Measurements from ENCODE around the gene KLHDC7A. TPM values are rescaled to one million over a fixed set of nuclear protein-coding genes. Genes with fewer than 3 reads are reported as not detected.
"Not testable (repeated sequence)": the region's sequence is repeated elsewhere in the genome, so short reads cannot be mapped to it uniquely, and the experiment has no call there.

KLHDC7A gene
- not detected for total RNA-seq
- long read RNA-seq, donor 1: 0 reads
- long read RNA-seq, donor 2: 0 reads

DNA sequence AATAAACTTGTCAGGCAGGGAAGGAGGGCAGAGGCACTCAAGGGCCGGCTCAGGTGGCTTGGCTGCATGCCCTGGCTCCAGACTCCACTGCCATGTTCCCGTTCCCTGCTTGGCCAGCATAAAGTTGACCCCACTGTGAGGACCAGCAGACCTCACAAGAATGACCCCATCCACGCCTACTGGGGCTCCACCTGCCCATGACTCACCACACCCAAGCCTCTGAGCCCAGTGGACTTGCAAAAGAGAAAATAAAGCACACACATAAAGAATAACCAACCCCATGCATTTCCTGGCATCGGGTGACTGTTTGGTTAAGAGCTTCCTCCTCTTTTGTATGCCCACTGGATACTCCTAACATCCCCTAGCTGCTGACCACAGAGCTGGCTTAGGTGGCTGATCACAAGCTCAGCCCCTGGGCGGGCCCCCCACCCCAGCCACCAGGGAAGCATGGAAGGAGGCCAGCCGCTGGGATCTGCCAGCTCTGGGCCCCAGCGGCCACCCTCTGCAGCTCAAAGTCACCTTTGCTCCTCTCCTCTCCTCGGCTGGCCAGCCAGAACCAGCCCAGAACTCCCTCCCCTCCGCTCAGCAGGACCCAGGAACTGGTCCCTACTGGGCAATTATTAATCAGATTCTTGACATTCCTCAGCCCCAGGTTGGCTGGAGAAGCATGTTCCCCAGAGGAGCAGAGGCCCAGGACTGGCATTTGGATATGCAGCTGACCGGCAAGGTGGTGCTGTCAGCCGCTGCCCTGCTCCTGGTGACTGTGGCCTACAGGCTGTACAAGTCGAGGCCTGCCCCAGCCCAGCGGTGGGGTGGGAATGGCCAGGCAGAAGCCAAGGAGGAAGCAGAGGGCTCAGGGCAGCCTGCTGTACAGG, at the start of gene KLHDC7A:
TSS of gene KLHDC7A (plus strand) at position 616 of the 875 bp plus-strand sequence. CDS start at position 668, 52 bp downstream.
- DNase-seq (ENCODE audit: low spot score): no peak
- intact Hi-C loops (cut with DNase I): no loop called here

- intact Hi-C loops (cut with DNase I): loop anchor here in 1 of 2 donors (2.0 kb wide), 1 partner anchor 49 kb away; no protein-coding TSS in a partner anchor
- no peak for DNase-seq (ENCODE audit: low spot score)
Measured at GRCh38 chr1:18434041-18434440, 46.7 kb upstream of the KLHDC7A start.

- intact Hi-C loops (cut with DNase I): no loop called here
- no peak for DNase-seq (ENCODE audit: low spot score)
Measured at GRCh38 chr1:18440385-18441226, 40.1 kb upstream of the KLHDC7A start.

DNA sequence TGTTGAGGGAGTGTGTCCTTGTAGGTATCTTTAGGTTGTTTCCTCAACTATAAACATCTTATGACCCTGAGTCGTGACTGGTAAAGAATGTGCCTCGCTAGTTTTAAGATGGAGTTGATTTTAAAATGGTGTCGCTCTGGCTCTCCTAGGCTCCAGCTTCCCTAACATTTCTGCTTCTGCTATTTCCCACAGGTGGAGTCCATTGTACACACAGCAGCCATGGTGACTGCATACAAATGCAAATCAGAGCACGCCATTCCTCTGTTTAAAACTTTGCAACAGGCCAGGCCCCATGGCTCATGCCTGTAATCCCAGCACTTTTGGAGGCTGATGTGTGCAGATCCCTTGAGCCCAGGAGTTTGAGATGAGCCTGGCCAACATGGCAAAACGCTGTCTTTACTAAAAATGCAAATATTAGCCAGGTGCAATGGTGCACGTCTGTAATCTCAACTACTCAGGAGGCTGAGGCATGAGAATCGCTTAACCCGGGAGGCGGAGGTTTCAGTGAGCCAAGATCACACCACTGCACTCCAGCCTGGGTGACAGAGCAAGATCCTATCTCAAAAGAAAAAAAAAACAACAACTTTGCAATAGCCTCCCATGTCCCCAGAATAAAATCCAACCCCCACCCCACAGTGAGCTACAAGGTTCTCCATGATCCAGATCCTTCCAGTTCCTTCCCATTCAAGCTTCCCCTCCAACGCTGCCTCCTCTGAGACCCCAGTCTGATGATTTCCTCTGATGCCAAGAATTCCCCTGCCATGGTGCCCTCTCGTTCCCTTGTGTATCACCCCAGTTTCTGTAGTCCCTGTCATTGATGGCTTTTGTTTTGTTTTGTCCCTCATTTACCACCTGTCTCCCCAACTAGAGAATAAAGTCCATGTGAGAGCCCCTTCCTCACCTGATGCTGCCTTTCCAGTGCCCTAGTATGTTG, 36.9 kb upstream of the KLHDC7A start:
- no peak for DNase-seq (ENCODE audit: low spot score)
- intact Hi-C loops (cut with DNase I): no loop called here

DNA sequence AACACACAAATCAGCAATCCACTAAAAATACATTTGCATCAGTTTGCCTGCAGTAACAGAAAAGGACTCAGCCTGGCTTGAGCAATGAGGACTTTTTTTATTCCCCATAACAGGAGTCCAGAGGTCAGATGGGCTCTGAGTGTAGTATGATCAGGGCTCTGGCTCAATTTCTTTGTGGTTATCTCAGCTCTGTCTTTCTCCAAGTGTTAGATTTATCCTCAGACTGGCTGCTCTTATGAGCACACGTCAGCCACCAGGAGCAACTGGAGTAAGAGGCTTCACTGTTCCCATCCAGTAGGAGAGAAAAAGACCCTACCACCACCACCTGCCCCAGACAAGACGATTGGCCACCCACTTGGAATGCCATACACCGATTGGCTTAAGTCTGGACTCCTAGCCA, 36.2 kb upstream of the KLHDC7A start:
- DNase-seq (ENCODE audit: low spot score): no peak
- intact Hi-C loops (cut with DNase I): no loop called here

DNA sequence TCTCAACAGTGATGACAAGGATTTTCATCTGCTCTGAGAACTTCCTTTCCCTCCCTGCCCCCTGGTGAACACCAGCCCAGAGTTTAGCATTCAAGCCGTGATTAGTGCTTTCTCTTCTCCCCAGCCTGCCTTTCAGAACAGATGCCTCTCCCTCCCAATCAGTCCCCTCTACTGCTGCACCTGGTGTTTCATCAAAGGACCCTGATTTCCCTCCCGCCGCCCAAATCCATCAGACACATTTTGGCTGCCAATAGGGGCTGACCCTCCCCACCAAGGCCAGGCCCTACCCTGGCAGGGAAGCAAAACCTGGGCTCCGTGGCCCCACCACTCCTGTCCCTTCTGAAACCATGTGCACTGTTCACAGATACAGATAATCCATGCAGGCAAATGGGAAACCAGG, 34.0 kb upstream of the KLHDC7A start:
- DNase-seq (ENCODE audit: low spot score): no peak
- intact Hi-C loops (cut with DNase I): no loop called here

DNA sequence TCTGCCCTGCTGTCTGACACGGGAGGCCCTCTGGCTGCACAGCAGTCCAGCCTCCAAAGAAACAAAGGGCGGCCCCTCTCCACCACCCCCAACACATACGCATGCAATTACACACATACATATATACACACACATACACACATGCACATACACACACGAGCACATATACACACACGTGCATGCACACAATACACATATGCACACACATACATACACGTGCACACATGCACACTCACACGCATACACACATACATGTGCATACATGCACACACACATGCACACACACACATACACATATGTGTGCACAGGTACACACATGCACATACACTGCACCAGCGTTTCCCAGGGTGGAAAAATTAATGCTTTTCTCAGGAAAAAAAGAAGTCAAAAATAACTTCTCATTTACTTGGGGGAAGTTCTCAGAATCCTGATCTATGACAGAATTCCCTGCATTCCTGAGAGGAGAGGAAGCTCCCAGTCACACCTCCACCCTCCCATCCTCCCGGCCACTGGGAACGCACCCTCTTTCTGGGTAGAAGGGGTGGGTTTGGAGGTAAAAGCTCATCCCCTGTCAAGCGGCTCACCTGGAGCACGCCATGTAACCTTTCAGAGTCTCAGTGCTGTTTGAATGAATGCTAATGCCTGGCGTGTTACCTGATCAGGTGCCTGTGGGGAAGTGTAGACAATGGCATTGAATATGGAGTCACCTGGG, 33.1 kb upstream of the KLHDC7A start:
- intact Hi-C loops (cut with DNase I): no loop called here
- no peak for DNase-seq (ENCODE audit: low spot score)

- no peak for DNase-seq (ENCODE audit: low spot score)
- intact Hi-C loops (cut with DNase I): no loop called here
Measured at GRCh38 chr1:18448889-18449288, 31.8 kb upstream of the KLHDC7A start.

DNA sequence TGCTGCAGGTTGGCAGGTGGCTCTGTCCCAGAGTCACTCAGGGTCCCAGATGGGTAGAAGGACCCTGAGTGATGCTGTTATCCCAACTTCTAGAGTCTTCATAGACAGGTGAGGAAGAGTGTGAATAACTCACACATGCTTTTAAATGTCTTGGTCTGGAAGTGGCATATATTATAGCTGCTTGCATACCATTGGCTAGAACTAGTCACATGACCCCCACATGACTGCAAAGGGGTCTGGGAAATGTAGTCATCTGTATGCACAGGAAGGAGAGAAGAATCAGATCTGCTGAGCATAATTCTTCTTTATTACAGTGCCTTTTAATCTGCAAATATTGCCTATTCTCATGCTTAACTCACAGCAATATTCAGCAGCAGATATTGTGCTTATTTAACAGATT, 28.2 kb upstream of the KLHDC7A start:
- intact Hi-C loops (cut with DNase I): no loop called here
- no peak for DNase-seq (ENCODE audit: low spot score)

DNA sequence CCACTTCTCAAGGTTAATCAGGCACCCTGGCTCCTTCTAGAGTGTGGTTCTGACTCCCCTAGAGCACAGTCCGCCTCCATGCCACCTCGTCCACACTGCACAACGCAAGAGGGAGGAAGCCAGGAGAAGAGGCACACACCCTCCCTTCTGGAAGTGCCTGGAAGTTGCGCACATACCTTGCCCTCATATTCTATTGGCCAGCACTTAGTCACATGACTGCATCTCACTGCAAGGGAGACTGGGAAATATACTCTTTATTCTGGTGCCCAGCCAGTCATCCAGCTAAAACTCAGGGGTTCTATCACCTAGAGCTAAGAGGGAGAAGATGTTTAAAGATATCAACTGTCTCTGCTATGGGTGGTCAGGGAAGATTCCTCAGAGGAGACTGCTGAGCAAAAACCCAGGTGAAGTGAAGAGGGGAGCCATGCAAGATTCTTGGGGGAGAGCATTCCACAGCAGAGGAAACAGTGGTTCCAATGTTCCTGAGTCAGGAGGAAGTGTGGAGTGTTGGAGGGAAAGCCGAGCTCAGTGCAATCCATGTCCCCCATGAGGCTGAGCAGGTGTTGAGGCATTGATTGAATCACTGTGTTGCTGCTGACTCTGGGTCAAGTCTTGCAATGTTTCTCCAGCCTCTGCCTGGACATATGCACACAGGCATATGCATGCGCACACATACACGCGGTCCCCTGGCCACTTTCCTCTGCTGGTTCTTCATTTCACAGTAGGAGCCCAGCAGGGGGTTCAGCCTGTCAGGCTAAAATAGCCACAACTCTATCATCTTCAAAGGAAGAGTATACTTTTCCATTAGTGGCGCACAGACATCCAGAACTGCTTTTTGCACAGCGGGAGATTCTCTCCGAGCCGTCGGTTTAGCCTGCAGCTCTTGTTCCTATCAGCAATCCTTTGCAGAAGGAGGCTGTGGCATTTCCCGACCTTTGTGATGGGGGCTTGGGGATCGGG, 22.3 kb upstream of the KLHDC7A start:
- intact Hi-C loops (cut with DNase I): no loop called here
- no peak for DNase-seq (ENCODE audit: low spot score)

DNA sequence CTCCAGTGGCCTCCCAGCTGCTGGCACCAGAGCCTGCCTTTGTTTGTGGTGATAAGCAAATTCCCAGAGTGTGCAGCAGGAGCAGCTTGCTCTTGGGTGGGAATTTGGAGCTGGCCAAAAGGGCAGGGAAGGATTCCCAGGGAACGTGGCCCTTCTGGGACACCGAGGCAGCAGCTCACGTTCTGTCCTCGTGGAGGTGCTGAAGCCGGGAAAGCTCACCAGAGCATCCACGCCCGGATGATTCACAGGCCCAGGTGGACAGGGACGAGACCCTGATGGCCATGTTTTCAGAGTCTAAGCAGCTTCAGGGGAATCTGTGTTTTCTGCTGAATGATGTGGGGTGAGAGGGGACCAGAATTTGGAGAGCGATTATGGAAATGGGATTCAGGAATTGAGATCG, 19.1 kb upstream of the KLHDC7A start:
- no peak for DNase-seq (ENCODE audit: low spot score)
- intact Hi-C loops (cut with DNase I): no loop called here

- DNase-seq (ENCODE audit: low spot score); intact Hi-C loops (cut with DNase I): not testable (repeated sequence)
Measured at GRCh38 chr1:18462517-18462916, 18.2 kb upstream of the KLHDC7A start.

GRCh38 chr1:18463063-18463462, 17.7 kb upstream of the KLHDC7A start:
- intact Hi-C loops (cut with DNase I): no loop called here

DNA sequence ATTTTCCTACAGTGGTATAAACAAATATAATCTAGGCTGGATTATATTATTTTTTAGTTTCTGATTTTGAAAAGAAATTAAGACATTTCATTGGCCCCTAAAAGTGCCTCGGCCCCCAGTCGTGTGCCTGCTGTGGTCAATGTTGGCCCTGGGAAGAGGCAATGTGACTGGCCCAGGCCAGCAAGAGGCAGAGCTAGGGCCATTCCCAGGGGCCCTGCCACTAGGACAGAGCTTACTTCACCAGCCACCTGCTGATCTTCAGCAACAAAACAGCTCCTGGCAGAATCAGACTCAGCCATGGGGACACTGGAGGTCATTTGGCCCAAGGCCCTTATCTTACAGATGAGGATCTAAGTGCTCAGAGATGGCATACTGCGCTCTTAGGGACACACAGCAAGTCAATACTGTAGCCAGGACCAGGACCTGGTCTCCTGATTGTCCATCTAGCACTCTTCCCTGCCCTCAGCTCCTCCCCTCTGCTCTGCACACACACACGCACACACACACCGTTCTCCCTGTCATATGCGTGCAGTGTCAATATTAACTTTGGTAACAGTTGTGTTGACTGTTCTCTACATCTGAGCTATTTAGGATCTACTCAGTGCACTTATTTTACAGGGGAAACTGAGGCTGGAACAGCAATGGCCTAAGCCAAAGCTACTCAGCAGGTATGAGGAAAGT, 16.6 kb upstream of the KLHDC7A start:
- peak; percentile 22 for DNase-seq (ENCODE audit: low spot score)
- intact Hi-C loops (cut with DNase I): no loop called here

More at GRCh38 chr1:18463063-18463462, 17.7 kb upstream of the KLHDC7A start:
- no peak for DNase-seq (ENCODE audit: low spot score)

- intact Hi-C loops (cut with DNase I): no loop called here
- DNase-seq (ENCODE audit: low spot score): no peak
Measured at GRCh38 chr1:18464665-18465050, 16.1 kb upstream of the KLHDC7A start.

GRCh38 chr1:18466676-18467075, 14.1 kb upstream of the KLHDC7A start:
- intact Hi-C loops (cut with DNase I): no loop called here
- DNase-seq (ENCODE audit: low spot score): no peak

DNA sequence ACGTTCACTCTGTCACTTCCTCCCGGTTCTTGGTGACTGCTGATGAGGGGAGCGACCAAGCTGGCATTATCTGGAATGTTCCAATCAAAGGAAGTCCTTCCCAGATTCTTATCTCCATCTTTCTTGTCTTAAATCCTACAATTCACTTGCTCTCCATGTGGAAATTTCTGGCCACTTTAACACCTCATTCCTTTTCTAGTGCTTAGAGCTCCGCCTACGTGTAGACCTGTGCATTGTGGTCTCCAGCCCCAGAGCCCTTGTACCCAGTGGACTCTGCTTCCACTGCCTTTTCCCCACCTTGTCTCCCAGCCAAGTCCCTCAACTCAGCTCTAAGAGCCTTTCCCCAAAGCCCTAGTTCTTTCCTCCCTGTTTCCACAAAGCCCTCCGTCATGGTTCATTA, 12.2 kb upstream of the KLHDC7A start:
- intact Hi-C loops (cut with DNase I): no loop called here
- DNase-seq (ENCODE audit: low spot score): no peak
